NCI-H748 (cell line): ENCODE data around the gene SLAMF6.
"Not testable (repeated sequence)": the region's sequence is repeated elsewhere in the genome, so short reads cannot be mapped to it uniquely, and the experiment has no call there.

Experiments used
- DNase-seq: peaks from one replicate; lab custom pipeline; 2025; ENCODE audit not compliant: unreplicated experiment; lab: John Stamatoyannopoulos, UW

SLAMF6 gene

GRCh38 chr1:160542303-160542945, 19.4 kb upstream of the SLAMF6 start:
- no peak for DNase-seq

- no peak for DNase-seq
Measured at GRCh38 chr1:160541622-160542302, 18.7 kb upstream of the SLAMF6 start.

GRCh38 chr1:160540859-160541233, 17.8 kb upstream of the SLAMF6 start:
- DNase-seq, result no peak

- DNase-seq, result no peak
Measured at GRCh38 chr1:160539990-160540858, 17.2 kb upstream of the SLAMF6 start.

- DNase-seq, result no peak
Measured at GRCh38 chr1:160539684-160539989, 16.6 kb upstream of the SLAMF6 start.

- DNase-seq, result no peak
Measured at GRCh38 chr1:160538985-160539651, 16.1 kb upstream of the SLAMF6 start.

GRCh38 chr1:160537714-160538665, 14.9 kb upstream of the SLAMF6 start:
- DNase-seq, result no peak

- no peak for DNase-seq
Measured at GRCh38 chr1:160534823-160535605, 12.0 kb upstream of the SLAMF6 start.

- not testable (repeated sequence) for DNase-seq
Measured at GRCh38 chr1:160532557-160532813, 9.4 kb upstream of the SLAMF6 start.

- DNase-seq, result not testable (repeated sequence)
Measured at GRCh38 chr1:160531809-160532556, 8.9 kb upstream of the SLAMF6 start.

GRCh38 chr1:160529401-160529952, 6.4 kb upstream of the SLAMF6 start:
- not testable (repeated sequence) for DNase-seq

- not testable (repeated sequence) for DNase-seq
Measured at GRCh38 chr1:160523789-160524188, 734 bp upstream of the SLAMF6 start.

GRCh38 chr1:160522136-160522535, 919 bp downstream of the SLAMF6 start:
- DNase-seq, result no peak

GRCh38 chr1:160521554-160521953, 1.5 kb downstream of the SLAMF6 start:
- DNase-seq, result no peak

- no peak for DNase-seq
Measured at GRCh38 chr1:160520999-160521398, 2.1 kb downstream of the SLAMF6 start.

- no peak for DNase-seq
Measured at GRCh38 chr1:160520582-160520981, 2.5 kb downstream of the SLAMF6 start.

GRCh38 chr1:160519642-160520435, 3.2 kb downstream of the SLAMF6 start:
- DNase-seq, result no peak

GRCh38 chr1:160517519-160517918, 5.5 kb downstream of the SLAMF6 start:
- DNase-seq, result not testable (repeated sequence)
